ENCODE measurements around the gene PRKG1.
"Not testable (repeated sequence)": the region's sequence is repeated elsewhere in the genome, so short reads cannot be mapped to it uniquely, and the experiment has no call there.

Gene PRKG1

GRCh38 chr10:51985336-51985735 lies 911.0 kb downstream of the PRKG1 start:
- no peak for DNase-seq

- no peak for DNase-seq
These were observed 912.2 kb downstream of the PRKG1 start for GRCh38 chr10:51986516-51986915.

- DNase-seq = no peak
These were observed 919.2 kb downstream of the PRKG1 start for GRCh38 chr10:51993475-51993874.

GRCh38 chr10:51999096-51999495 lies 924.8 kb downstream of the PRKG1 start:
- no peak for DNase-seq

GRCh38 chr10:52004342-52004949 lies 930.2 kb downstream of the PRKG1 start:
- DNase-seq = no peak

- DNase-seq = no peak
These were observed 932.8 kb downstream of the PRKG1 start for GRCh38 chr10:52007091-52007490.

- DNase-seq = no peak
These were observed 936.8 kb downstream of the PRKG1 start for GRCh38 chr10:52011118-52011517.

GRCh38 chr10:52019077-52019555 lies 944.8 kb downstream of the PRKG1 start:
- no peak for DNase-seq

GRCh38 chr10:52019656-52020055 lies 945.4 kb downstream of the PRKG1 start:
- no peak for DNase-seq

GRCh38 chr10:52020173-52020572 lies 945.9 kb downstream of the PRKG1 start:
- DNase-seq = no peak

- no peak for DNase-seq
These were observed 946.4 kb downstream of the PRKG1 start for GRCh38 chr10:52020702-52021101.

- no peak for DNase-seq
These were observed 952.9 kb downstream of the PRKG1 start for GRCh38 chr10:52027055-52027705.

GRCh38 chr10:52028523-52028858 lies 954.2 kb downstream of the PRKG1 start:
- DNase-seq = no peak

- no peak for DNase-seq
These were observed 955.3 kb downstream of the PRKG1 start for GRCh38 chr10:52029628-52030027.

- no peak for DNase-seq
These were observed 955.9 kb downstream of the PRKG1 start for GRCh38 chr10:52030051-52030790.

- no peak for DNase-seq
These were observed 956.7 kb downstream of the PRKG1 start for GRCh38 chr10:52030975-52031374.

- DNase-seq = no peak
These were observed 957.5 kb downstream of the PRKG1 start for GRCh38 chr10:52031771-52032170.

GRCh38 chr10:52032681-52033629 lies 958.7 kb downstream of the PRKG1 start:
- DNase-seq = no peak

- DNase-seq = not testable (repeated sequence)
These were observed 964.9 kb downstream of the PRKG1 start for GRCh38 chr10:52039002-52039793.

- DNase-seq = no peak
These were observed 966.2 kb downstream of the PRKG1 start for GRCh38 chr10:52040486-52040885.

GRCh38 chr10:52043811-52044210 lies 969.5 kb downstream of the PRKG1 start:
- no peak for DNase-seq

- no peak for DNase-seq
These were observed 973.8 kb downstream of the PRKG1 start for GRCh38 chr10:52048051-52048450.
